ENCODE measurements around the gene ARID3C.
A peak's percentile ranks its signal among the peaks of the same experiment; 100 is the strongest.
"Not testable (repeated sequence)": the region's sequence is repeated elsewhere in the genome, so short reads cannot be mapped to it uniquely, and the experiment has no call there.

Gene ARID3C

GRCh38 chr9:34644766-34645314, 16.0 kb upstream of the ARID3C start:
- Histone ChIP-seq H3K9me3 (ENCODE audit: control insufficient read depth in 5 of 5, low read length in 5 of 5) (no peaks in the 10 kb centered on the region), H3K36me3 (ENCODE audit: control insufficient read depth in 5 of 5, insufficient read depth in 5 of 5, low read length in 5 of 5) (peaks cover 0 to 20% (median 17%) of the 10 kb centered on the region in 5 donors), H3K4me1 (ENCODE audit: control insufficient read depth in 5 of 5, insufficient read depth in 5 of 5, low read length in 5 of 5) (peaks cover 8 to 30% (median 22%) of the 10 kb centered on the region in 5 donors), H3K27ac (ENCODE audit: low read depth, low read length) (no peak overlapping the region), H3K4me3 (ENCODE audit: low read depth in 1 of 5, low read length in 5 of 5) (no peak overlapping the region), H3K27me3 (ENCODE audit: control insufficient read depth in 5 of 5, insufficient read depth in 4 of 5, low read length in 5 of 5) (no peaks in the 10 kb centered on the region), H3K9ac (ENCODE audit: low read length in 5 of 5) (no peak overlapping the region)

- Histone ChIP-seq H3K36me3 (ENCODE audit: control insufficient read depth in 5 of 5, insufficient read depth in 5 of 5, low read length in 5 of 5) (no peaks in the 10 kb centered on the region), H3K4me3 (ENCODE audit: low read depth in 1 of 5, low read length in 5 of 5) (no peak overlapping the region), H3K27ac (ENCODE audit: low read depth, low read length) (no peak overlapping the region), H3K9ac (ENCODE audit: low read length in 5 of 5) (no peak overlapping the region), H3K27me3 (ENCODE audit: control insufficient read depth in 5 of 5, insufficient read depth in 4 of 5, low read length in 5 of 5) (no peaks in the 10 kb centered on the region), H3K4me1 (ENCODE audit: control insufficient read depth in 5 of 5, insufficient read depth in 5 of 5, low read length in 5 of 5) (peaks cover 10 to 34% (median 25%) of the 10 kb centered on the region in 5 donors), H3K9me3 (ENCODE audit: control insufficient read depth in 5 of 5, low read length in 5 of 5) (no peaks in the 10 kb centered on the region)
Observed at GRCh38 chr9:34642679-34643078, 13.8 kb upstream of the ARID3C start.

- H3K4me3 ChIP-seq (ENCODE audit: low read depth in 1 of 5, low read length in 5 of 5); H3K36me3 ChIP-seq (ENCODE audit: control insufficient read depth in 5 of 5, insufficient read depth in 5 of 5, low read length in 5 of 5); H3K9ac ChIP-seq (ENCODE audit: low read length in 5 of 5); H3K27ac ChIP-seq (ENCODE audit: low read depth, low read length); H3K27me3 ChIP-seq (ENCODE audit: control insufficient read depth in 5 of 5, insufficient read depth in 4 of 5, low read length in 5 of 5); H3K9me3 ChIP-seq (ENCODE audit: control insufficient read depth in 5 of 5, low read length in 5 of 5): not testable (repeated sequence)
- H3K4me1 ChIP-seq (ENCODE audit: control insufficient read depth in 5 of 5, insufficient read depth in 5 of 5, low read length in 5 of 5): peaks cover 2 to 26% (median 25%) of the 10 kb centered on the region in 5 donors
Observed at GRCh38 chr9:34639322-34639721, 10.5 kb upstream of the ARID3C start.

- peak overlapping the region; percentile 60 for H3K27ac ChIP-seq (ENCODE audit: low read depth, low read length)
- H3K27me3 ChIP-seq (ENCODE audit: control insufficient read depth in 5 of 5, insufficient read depth in 4 of 5, low read length in 5 of 5): no peaks in the 10 kb centered on the region
- H3K4me1 ChIP-seq (ENCODE audit: control insufficient read depth in 5 of 5, insufficient read depth in 5 of 5, low read length in 5 of 5): peaks cover 2 to 26% (median 25%) of the 10 kb centered on the region in 5 donors
- peak overlapping the region; percentile 73 to 89 (median 86) for H3K9ac ChIP-seq (ENCODE audit: low read length in 5 of 5)
- H3K36me3 ChIP-seq (ENCODE audit: control insufficient read depth in 5 of 5, insufficient read depth in 5 of 5, low read length in 5 of 5): peaks cover 0 to 10% (median 8%) of the 10 kb centered on the region in 5 donors
- no peaks in the 10 kb centered on the region for H3K9me3 ChIP-seq (ENCODE audit: control insufficient read depth in 5 of 5, low read length in 5 of 5)
- peak overlapping the region; percentile 73 to 92 (median 84) for H3K4me3 ChIP-seq (ENCODE audit: low read depth in 1 of 5, low read length in 5 of 5)
Observed at GRCh38 chr9:34638138-34638445, 9.2 kb upstream of the ARID3C start.

GRCh38 chr9:34637356-34638137, 8.7 kb upstream of the ARID3C start, which contains the start of gene SIGMAR1:
SIGMAR1 (minus strand) TSS chr9:34637787; CDS start chr9:34637697, 90 bp downstream.
- Histone ChIP-seq H3K4me1 (ENCODE audit: control insufficient read depth in 5 of 5, insufficient read depth in 5 of 5, low read length in 5 of 5) (peaks cover 2 to 26% (median 25%) of the 10 kb centered on the region in 5 donors), H3K27me3 (ENCODE audit: control insufficient read depth in 5 of 5, insufficient read depth in 4 of 5, low read length in 5 of 5) (no peaks in the 10 kb centered on the region), H3K9me3 (ENCODE audit: control insufficient read depth in 5 of 5, low read length in 5 of 5) (no peaks in the 10 kb centered on the region), H3K27ac (ENCODE audit: low read depth, low read length) (peak within 1 kb of the TSS; percentile 60), H3K36me3 (ENCODE audit: control insufficient read depth in 5 of 5, insufficient read depth in 5 of 5, low read length in 5 of 5) (peaks cover 0 to 10% (median 8%) of the 10 kb centered on the region in 5 donors), H3K4me3 (ENCODE audit: low read depth in 1 of 5, low read length in 5 of 5) (peak within 1 kb of the TSS; percentile 73 to 92 (median 84)), H3K9ac (ENCODE audit: low read length in 5 of 5) (peak within 1 kb of the TSS; percentile 73 to 89 (median 86))

GRCh38 chr9:34636791-34637355, 8.0 kb upstream of the ARID3C start:
- H3K27ac ChIP-seq (ENCODE audit: low read depth, low read length): peak overlapping the region; percentile 16
- H3K4me3 ChIP-seq (ENCODE audit: low read depth in 1 of 5, low read length in 5 of 5): peak overlapping the region; percentile 68 to 92 (median 79)
- H3K4me1 ChIP-seq (ENCODE audit: control insufficient read depth in 5 of 5, insufficient read depth in 5 of 5, low read length in 5 of 5): peaks cover 2 to 26% (median 25%) of the 10 kb centered on the region in 5 donors
- H3K9ac ChIP-seq (ENCODE audit: low read length in 5 of 5): peak overlapping the region in 4 of 5 donors; percentile 75 to 88 (median 86)
- peaks cover 0 to 10% (median 8%) of the 10 kb centered on the region in 5 donors for H3K36me3 ChIP-seq (ENCODE audit: control insufficient read depth in 5 of 5, insufficient read depth in 5 of 5, low read length in 5 of 5)
- no peaks in the 10 kb centered on the region for H3K9me3 ChIP-seq (ENCODE audit: control insufficient read depth in 5 of 5, low read length in 5 of 5)
- no peaks in the 10 kb centered on the region for H3K27me3 ChIP-seq (ENCODE audit: control insufficient read depth in 5 of 5, insufficient read depth in 4 of 5, low read length in 5 of 5)

GRCh38 chr9:34635556-34635955, 6.7 kb upstream of the ARID3C start:
- Histone ChIP-seq H3K9me3 (ENCODE audit: control insufficient read depth in 5 of 5, low read length in 5 of 5) (no peaks in the 10 kb centered on the region), H3K4me1 (ENCODE audit: control insufficient read depth in 5 of 5, insufficient read depth in 5 of 5, low read length in 5 of 5) (peaks cover 2 to 26% (median 25%) of the 10 kb centered on the region in 5 donors), H3K9ac (ENCODE audit: low read length in 5 of 5) (peak overlapping the region in 1 of 5 donors; percentile 16), H3K27me3 (ENCODE audit: control insufficient read depth in 5 of 5, insufficient read depth in 4 of 5, low read length in 5 of 5) (peaks cover 0 to 4% (median 3%) of the 10 kb centered on the region in 5 donors), H3K36me3 (ENCODE audit: control insufficient read depth in 5 of 5, insufficient read depth in 5 of 5, low read length in 5 of 5) (peaks cover 0 to 10% (median 8%) of the 10 kb centered on the region in 5 donors), H3K27ac (ENCODE audit: low read depth, low read length) (no peak overlapping the region), H3K4me3 (ENCODE audit: low read depth in 1 of 5, low read length in 5 of 5) (no peak overlapping the region)

- H3K4me3 ChIP-seq (ENCODE audit: low read depth in 1 of 5, low read length in 5 of 5): no peak overlapping the region
- H3K36me3 ChIP-seq (ENCODE audit: control insufficient read depth in 5 of 5, insufficient read depth in 5 of 5, low read length in 5 of 5): peaks cover 0 to 10% (median 8%) of the 10 kb centered on the region in 5 donors
- H3K9me3 ChIP-seq (ENCODE audit: control insufficient read depth in 5 of 5, low read length in 5 of 5): no peaks in the 10 kb centered on the region
- peaks cover 0 to 12% (median 11%) of the 10 kb centered on the region in 5 donors for H3K27me3 ChIP-seq (ENCODE audit: control insufficient read depth in 5 of 5, insufficient read depth in 4 of 5, low read length in 5 of 5)
- peaks cover 2 to 26% (median 25%) of the 10 kb centered on the region in 5 donors for H3K4me1 ChIP-seq (ENCODE audit: control insufficient read depth in 5 of 5, insufficient read depth in 5 of 5, low read length in 5 of 5)
- no peak overlapping the region for H3K27ac ChIP-seq (ENCODE audit: low read depth, low read length)
- H3K9ac ChIP-seq (ENCODE audit: low read length in 5 of 5): no peak overlapping the region
Observed at GRCh38 chr9:34634551-34635248, 5.8 kb upstream of the ARID3C start.

GRCh38 chr9:34633851-34634550, 5.1 kb upstream of the ARID3C start:
- Histone ChIP-seq H3K27me3 (ENCODE audit: control insufficient read depth in 5 of 5, insufficient read depth in 4 of 5, low read length in 5 of 5) (peaks cover 7 to 19% (median 17%) of the 10 kb centered on the region in 5 donors), H3K4me3 (ENCODE audit: low read depth in 1 of 5, low read length in 5 of 5) (no peak overlapping the region), H3K9ac (ENCODE audit: low read length in 5 of 5) (no peak overlapping the region), H3K9me3 (ENCODE audit: control insufficient read depth in 5 of 5, low read length in 5 of 5) (no peaks in the 10 kb centered on the region), H3K36me3 (ENCODE audit: control insufficient read depth in 5 of 5, insufficient read depth in 5 of 5, low read length in 5 of 5) (peaks cover 0 to 10% (median 8%) of the 10 kb centered on the region in 5 donors), H3K4me1 (ENCODE audit: control insufficient read depth in 5 of 5, insufficient read depth in 5 of 5, low read length in 5 of 5) (peaks cover 2 to 31% (median 29%) of the 10 kb centered on the region in 5 donors), H3K27ac (ENCODE audit: low read depth, low read length) (no peak overlapping the region)
